HepG2 (cell line): Measurements from ENCODE around the gene MED12L. TPM values are rescaled to one million over a fixed set of nuclear protein-coding genes. Genes with fewer than 3 reads are reported as not detected.

Experiments
- MYNN ChIP-seq: sonication (generic); formaldehyde crosslinking; IDR thresholded peaks from 2 replicates; pipeline ENCODE4 v1.4.0; 2020; ENCODE audit warnings: mild to moderate bottlenecking, low read depth, missing genetic modification reagents
- POGK ChIP-seq: sonication (generic); formaldehyde crosslinking; conservative IDR thresholded peaks from 2 replicates; pipeline ENCODE4 v1.8.0; 2022; ENCODE audit warnings: mild to moderate bottlenecking, moderate library complexity, missing genetic modification reagents
- PRDM15 ChIP-seq: sonication (generic); formaldehyde crosslinking; IDR thresholded peaks from 2 replicates; pipeline ENCODE4 v1.4.0; 2020; ENCODE audit warnings: missing genetic modification reagents
- TBX2 ChIP-seq: sonication (generic); formaldehyde crosslinking; IDR thresholded peaks from 2 replicates; pipeline ENCODE4 v1.5.0; 2020; ENCODE audit warnings: missing genetic modification reagents, mild to moderate bottlenecking, borderline replicate concordance
- ZNF280B ChIP-seq: sonication (generic); formaldehyde crosslinking; IDR thresholded peaks from 2 replicates; pipeline ENCODE4 v1.5.0; 2020; ENCODE audit warnings: missing genetic modification reagents, mild to moderate bottlenecking, borderline replicate concordance
- ZNF337 ChIP-seq: sonication (generic); formaldehyde crosslinking; IDR thresholded peaks from 2 replicates; pipeline ENCODE4 v1.5.1; 2020; ENCODE audit warnings: missing genetic modification reagents, low read depth, mild to moderate bottlenecking, borderline replicate concordance
- ZNF552 ChIP-seq: sonication (generic); formaldehyde crosslinking; IDR thresholded peaks from 2 replicates; pipeline ENCODE4 v1.9.0; 2022; ENCODE audit warnings: missing genetic modification reagents, mild to moderate bottlenecking, borderline replicate concordance
- polyA plus RNA-seq, 8 experiments: library from polyadenylated mRNA; depleted of rRNA in 3 of 8; stranded (reverse) in 7 of 8; unstranded in 1 of 8; fragments of >200 nt; fragmentation: Illumina TruSeq in 4 of 8; extraction: Trizol in 4 of 8; gene quantifications; 2 replicates each; pipeline versions ENCODE4 v1.2.1 to v1.2.3, GENCODE V29; 2011 to 2016; ENCODE audit warnings: low read depth in 4 of 8, missing spikeins in 1 of 8, mixed read lengths in 1 of 8; ENCODE audit not compliant: insufficient read depth in 1 of 8
- total RNA-seq, 5 experiments: library from RNA; depleted of rRNA; stranded (reverse); fragments of >200 nt; fragmentation: Illumina TruSeq; extraction: Trizol; gene quantifications; 2 replicates each; pipeline ENCODE4 v1.2.3, GENCODE V29; 2016; ENCODE audit warnings: low read depth in 1 of 5

The MED12L gene
- total and polyA plus RNA-seq, 2 of the 13 experiments (the other 11 are each of a cell fraction or from before 2014, with no cell fraction given) = 0.07 to 0.64 TPM

- TF ChIP-seq ZNF337 (CRISPR knock-in tag) (no peak), PRDM15 (CRISPR knock-in tag) (no peak), MYNN (CRISPR knock-in tag) (no peak), POGK (CRISPR knock-in tag) (no peak), TBX2 (CRISPR knock-in tag) (no peak), ZNF552 (CRISPR knock-in tag) (no peak), ZNF280B (no peak)
Observed at GRCh38 chr3:151182349-151183079, 97.0 kb downstream of the MED12L start (continued).
